WTC11 (cell line): ENCODE data around the gene KIFC1. TPM values are rescaled to one million over a fixed set of nuclear protein-coding genes. Genes with fewer than 3 reads are reported as not detected.

Source experiments
- ATAC-seq: fragments of 200-7000 bp; cut with Tn5 transposase; 2 replicates; pipeline ENCODE4 v1.10.0; 2021; ENCODE audit warnings: mild to moderate bottlenecking, moderate library complexity
- CTCF ChIA-PET: fragments of 300-600 bp; sonication (Branson Sonifier 250); formaldehyde crosslinking; loops from one replicate; lab custom pipeline; 2021; ENCODE audit warnings: antibody characterized with exemption; lab: Charles Lee
- POLR2A ChIA-PET: fragments of 350-600 bp; sonication (Branson Sonifier 250); formaldehyde crosslinking; loops from one replicate; lab custom pipeline; 2021; ENCODE audit warnings: antibody characterized with exemption; lab: Charles Lee
- DNase-seq: peaks from one replicate; pipeline ENCODE4 v3.0.0; 2021; ENCODE audit warnings: low spot score
- H3K27ac Mint-ChIP-seq: 2 replicates; pipeline ENCODE4 v1.8.0; 2021; ENCODE audit warnings: mixed read lengths
- H3K27me3 Mint-ChIP-seq: 2 replicates; pipeline ENCODE4 v1.8.0; 2021; ENCODE audit warnings: low read depth, mild to moderate bottlenecking, moderate library complexity, mixed read lengths
- H3K36me3 Mint-ChIP-seq: 2 replicates; pipeline ENCODE4 v1.8.0; 2021; ENCODE audit warnings: mixed read lengths
- H3K4me1 Mint-ChIP-seq: 2 replicates; pipeline ENCODE4 v1.8.0; 2022; ENCODE audit warnings: mixed read lengths
- H3K4me3 Mint-ChIP-seq: 2 replicates; pipeline ENCODE4 v1.8.0; 2021; ENCODE audit warnings: mild to moderate bottlenecking, moderate library complexity, mixed read lengths
- H3K9me3 Mint-ChIP-seq: 2 replicates; pipeline ENCODE4 v1.8.0; 2021; ENCODE audit warnings: mixed read lengths
- AR ChIP-seq: fragments of 250-450 bp; sonication (Bioruptor Pico); IDR thresholded peaks from 2 replicates; pipeline ENCODE4 v1.9.0; 2021; ENCODE audit warnings: mild to moderate bottlenecking
- CBFB ChIP-seq: sonication (generic); formaldehyde crosslinking; IDR thresholded peaks from 2 replicates; pipeline ENCODE4 v1.8.1; 2022; ENCODE audit warnings: mild to moderate bottlenecking, low read depth, missing genetic modification reagents
- EMX1 ChIP-seq: fragments of 250-450 bp; sonication (Bioruptor Pico); IDR thresholded peaks from 2 replicates; pipeline ENCODE4 v1.8.0; 2021; ENCODE audit warnings: mild to moderate bottlenecking
- GTF2I ChIP-seq: fragments of 250-450 bp; sonication (Bioruptor Pico); conservative IDR thresholded peaks from 2 replicates; pipeline ENCODE4 v1.4.0; 2021; ENCODE audit warnings: mild to moderate bottlenecking
- IRF2 ChIP-seq: sonication (generic); formaldehyde crosslinking; IDR thresholded peaks from 2 replicates; pipeline ENCODE4 v1.8.0; 2022; ENCODE audit warnings: low read depth, missing genetic modification reagents, borderline replicate concordance
- NR3C1 ChIP-seq: sonication (generic); formaldehyde crosslinking; conservative IDR thresholded peaks from 2 replicates; pipeline ENCODE4 v1.8.1; 2023; ENCODE audit warnings: low read depth, mild to moderate bottlenecking, missing genetic modification reagents
- TEAD1 ChIP-seq: sonication (generic); formaldehyde crosslinking; IDR thresholded peaks from 2 replicates; pipeline ENCODE4 v1.8.0; 2022; ENCODE audit warnings: mild to moderate bottlenecking, missing genetic modification reagents
- TEAD4 ChIP-seq: sonication (generic); formaldehyde crosslinking; IDR thresholded peaks from 2 replicates; pipeline ENCODE4 v1.8.0; 2022; ENCODE audit warnings: mild to moderate bottlenecking, missing genetic modification reagents
- total RNA-seq: library from RNA; stranded (reverse); gene quantifications from 3 replicates; pipeline ENCODE4 v1.2.3, GENCODE V29; 2021
- TF ChIP-seq, protein P1 (sequence below): sonication (generic); formaldehyde crosslinking; IDR thresholded peaks from 2 replicates; pipeline ENCODE4 v1.8.1; 2023; ENCODE audit warnings: mild to moderate bottlenecking, missing genetic modification reagents
- TF ChIP-seq, protein P2 (sequence below): fragments of 250-450 bp; sonication (Bioruptor Pico); conservative IDR thresholded peaks from 2 replicates; pipeline ENCODE4 v1.9.0; 2021; ENCODE audit warnings: mild to moderate bottlenecking
- TF ChIP-seq, protein P3 (sequence below): sonication (generic); formaldehyde crosslinking; IDR thresholded peaks from 2 replicates; pipeline ENCODE4 v1.8.1; 2022; ENCODE audit warnings: mild to moderate bottlenecking, missing genetic modification reagents, moderate library complexity, borderline replicate concordance
- TF ChIP-seq, protein P4 (sequence below): sonication (generic); formaldehyde crosslinking; IDR thresholded peaks from 2 replicates; pipeline ENCODE4 v1.8.0; 2022; ENCODE audit warnings: missing genetic modification reagents
- TF ChIP-seq, protein P5 (sequence below): sonication (generic); formaldehyde crosslinking; IDR thresholded peaks from 2 replicates; pipeline ENCODE4 v1.8.1; 2022; ENCODE audit warnings: mild to moderate bottlenecking, moderate library complexity, missing genetic modification reagents

KIFC1 gene
- total RNA-seq, 1 experiment from 2014 or later = 97.3 TPM

- TF ChIP-seq TEAD4 (CRISPR knock-in tag) (no peak), NR3C1 (no peak)
- TF ChIP-seq, protein P1, sequence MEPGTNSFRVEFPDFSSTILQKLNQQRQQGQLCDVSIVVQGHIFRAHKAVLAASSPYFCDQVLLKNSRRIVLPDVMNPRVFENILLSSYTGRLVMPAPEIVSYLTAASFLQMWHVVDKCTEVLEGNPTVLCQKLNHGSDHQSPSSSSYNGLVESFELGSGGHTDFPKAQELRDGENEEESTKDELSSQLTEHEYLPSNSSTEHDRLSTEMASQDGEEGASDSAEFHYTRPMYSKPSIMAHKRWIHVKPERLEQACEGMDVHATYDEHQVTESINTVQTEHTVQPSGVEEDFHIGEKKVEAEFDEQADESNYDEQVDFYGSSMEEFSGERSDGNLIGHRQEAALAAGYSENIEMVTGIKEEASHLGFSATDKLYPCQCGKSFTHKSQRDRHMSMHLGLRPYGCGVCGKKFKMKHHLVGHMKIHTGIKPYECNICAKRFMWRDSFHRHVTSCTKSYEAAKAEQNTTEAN (CRISPR knock-in tag) = no peak
- TF ChIP-seq, protein P2, sequence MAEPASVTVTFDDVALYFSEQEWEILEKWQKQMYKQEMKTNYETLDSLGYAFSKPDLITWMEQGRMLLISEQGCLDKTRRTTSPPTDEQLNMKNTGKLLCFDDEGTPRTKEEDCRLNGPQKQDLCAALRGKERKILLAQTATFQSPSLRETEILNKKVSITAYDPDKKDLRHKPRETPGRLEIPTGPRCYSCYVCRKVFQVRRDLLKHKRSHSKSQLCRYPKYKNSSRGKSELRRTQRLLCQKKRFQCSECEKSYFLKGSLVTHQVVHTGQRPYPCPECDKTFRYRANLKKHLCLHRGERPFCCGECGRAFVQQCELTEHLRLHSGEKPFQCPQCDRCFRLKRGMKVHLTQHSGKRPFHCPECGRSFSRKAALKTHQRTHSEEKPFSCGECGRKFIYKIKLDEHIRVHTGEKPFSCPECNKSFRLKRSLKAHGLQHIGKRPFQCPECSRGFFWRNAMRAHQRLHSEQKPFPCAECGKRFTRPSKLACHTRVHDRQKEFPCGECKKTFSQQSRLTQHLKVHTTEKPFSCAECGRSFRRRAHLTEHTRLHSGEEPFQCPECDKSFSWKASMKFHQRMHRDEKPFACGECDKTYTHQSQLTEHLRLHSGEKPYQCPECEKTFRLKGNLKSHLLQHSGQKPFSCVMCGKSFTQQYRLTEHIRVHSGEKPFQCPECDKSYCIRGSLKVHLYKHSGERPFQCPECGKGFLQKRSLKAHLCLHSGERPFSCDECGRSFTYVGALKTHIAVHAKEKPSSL (CRISPR knock-in tag) = no peak
- TF ChIP-seq, protein P3, sequence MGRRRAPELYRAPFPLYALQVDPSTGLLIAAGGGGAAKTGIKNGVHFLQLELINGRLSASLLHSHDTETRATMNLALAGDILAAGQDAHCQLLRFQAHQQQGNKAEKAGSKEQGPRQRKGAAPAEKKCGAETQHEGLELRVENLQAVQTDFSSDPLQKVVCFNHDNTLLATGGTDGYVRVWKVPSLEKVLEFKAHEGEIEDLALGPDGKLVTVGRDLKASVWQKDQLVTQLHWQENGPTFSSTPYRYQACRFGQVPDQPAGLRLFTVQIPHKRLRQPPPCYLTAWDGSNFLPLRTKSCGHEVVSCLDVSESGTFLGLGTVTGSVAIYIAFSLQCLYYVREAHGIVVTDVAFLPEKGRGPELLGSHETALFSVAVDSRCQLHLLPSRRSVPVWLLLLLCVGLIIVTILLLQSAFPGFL = no peak
Observed at GRCh38 chr6:33432546-33432945, 40.9 kb downstream of the KIFC1 start (continued).

GRCh38 chr6:33433001-33433543, 41.4 kb downstream of the KIFC1 start:
- Mint-ChIP-seq H3K4me3 (peak overlapping the region; percentile 71), H3K27me3 (no peaks in the 10 kb centered on the region), H3K4me1 (peaks cover 53% of the 10 kb centered on the region), H3K36me3 (peaks cover 30% of the 10 kb centered on the region), H3K9me3 (no peaks in the 10 kb centered on the region)
- ATAC-seq (peak; percentile 13; the same call in 1 of the 2 replicates), DNase-seq (no peak)
- POLR2A ChIA-PET = interaction anchor here (0.8 to 4.1 kb wide), 3 partner anchors 21 to 161 kb away, joined by 3 to 26 read pairs (median 3); partner anchors contain the start of genes PHF1, RPS18, VPS52 and ZBTB9
- CTCF ChIA-PET = interaction anchor here (0.5 to 1.5 kb wide), 9 partner anchors 15 to 198 kb away, joined by 3 to 7 read pairs (median 3); partner anchors contain the start of genes B3GALT4, CUTA and ZBTB9
- TF ChIP-seq IRF2 (CRISPR knock-in tag) (no peak), TEAD1 (no peak), GTF2I (CRISPR knock-in tag) (0 out of 2 replicates have a peak, but pooled peaks have one; percentile 8), AR (CRISPR knock-in tag) (no peak), EMX1 (0 out of 2 replicates have a peak, but pooled peaks have one; percentile 51)
- TF ChIP-seq, all 79 proteins: peak for 2
- peak overlapping the region; percentile 93 for H3K27ac Mint-ChIP-seq

DNA sequence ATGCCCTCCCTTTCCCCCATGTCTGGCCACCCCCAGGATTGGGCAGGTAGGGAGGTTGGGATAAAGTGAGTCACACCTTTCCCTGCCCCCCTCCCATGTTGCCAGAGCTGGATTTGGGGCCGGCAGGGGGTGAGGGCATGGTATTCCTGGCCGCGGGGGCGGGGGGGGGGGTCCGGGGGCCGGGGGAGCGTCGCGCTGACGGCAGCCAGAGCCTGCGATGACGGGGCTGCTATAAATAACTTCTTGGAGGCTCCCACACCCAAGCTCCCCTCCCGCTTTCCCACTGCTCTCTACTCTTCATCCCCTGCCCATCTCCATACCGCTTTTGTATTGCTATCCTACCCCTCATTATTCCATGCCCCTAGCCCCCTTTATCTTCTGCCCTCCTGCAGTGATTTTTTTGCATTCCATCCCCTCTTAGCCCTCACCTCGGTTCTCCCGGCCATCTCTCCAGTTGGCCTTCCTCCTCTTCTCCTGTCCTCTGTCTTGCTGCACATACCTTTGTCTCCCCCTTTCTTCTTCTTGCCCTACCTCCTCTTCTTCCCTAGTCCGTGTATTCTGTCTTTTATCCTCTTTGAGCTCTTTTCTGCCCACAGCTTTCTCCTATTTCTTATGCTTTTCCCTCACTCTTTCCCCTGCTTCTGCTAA, 42.0 kb downstream of the KIFC1 start:
- TF ChIP-seq CBFB (CRISPR knock-in tag) = no peak
- TF ChIP-seq, protein P4, sequence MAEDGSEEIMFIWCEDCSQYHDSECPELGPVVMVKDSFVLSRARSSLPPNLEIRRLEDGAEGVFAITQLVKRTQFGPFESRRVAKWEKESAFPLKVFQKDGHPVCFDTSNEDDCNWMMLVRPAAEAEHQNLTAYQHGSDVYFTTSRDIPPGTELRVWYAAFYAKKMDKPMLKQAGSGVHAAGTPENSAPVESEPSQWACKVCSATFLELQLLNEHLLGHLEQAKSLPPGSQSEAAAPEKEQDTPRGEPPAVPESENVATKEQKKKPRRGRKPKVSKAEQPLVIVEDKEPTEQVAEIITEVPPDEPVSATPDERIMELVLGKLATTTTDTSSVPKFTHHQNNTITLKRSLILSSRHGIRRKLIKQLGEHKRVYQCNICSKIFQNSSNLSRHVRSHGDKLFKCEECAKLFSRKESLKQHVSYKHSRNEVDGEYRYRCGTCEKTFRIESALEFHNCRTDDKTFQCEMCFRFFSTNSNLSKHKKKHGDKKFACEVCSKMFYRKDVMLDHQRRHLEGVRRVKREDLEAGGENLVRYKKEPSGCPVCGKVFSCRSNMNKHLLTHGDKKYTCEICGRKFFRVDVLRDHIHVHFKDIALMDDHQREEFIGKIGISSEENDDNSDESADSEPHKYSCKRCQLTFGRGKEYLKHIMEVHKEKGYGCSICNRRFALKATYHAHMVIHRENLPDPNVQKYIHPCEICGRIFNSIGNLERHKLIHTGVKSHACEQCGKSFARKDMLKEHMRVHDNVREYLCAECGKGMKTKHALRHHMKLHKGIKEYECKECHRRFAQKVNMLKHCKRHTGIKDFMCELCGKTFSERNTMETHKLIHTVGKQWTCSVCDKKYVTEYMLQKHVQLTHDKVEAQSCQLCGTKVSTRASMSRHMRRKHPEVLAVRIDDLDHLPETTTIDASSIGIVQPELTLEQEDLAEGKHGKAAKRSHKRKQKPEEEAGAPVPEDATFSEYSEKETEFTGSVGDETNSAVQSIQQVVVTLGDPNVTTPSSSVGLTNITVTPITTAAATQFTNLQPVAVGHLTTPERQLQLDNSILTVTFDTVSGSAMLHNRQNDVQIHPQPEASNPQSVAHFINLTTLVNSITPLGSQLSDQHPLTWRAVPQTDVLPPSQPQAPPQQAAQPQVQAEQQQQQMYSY = no peak
- TF ChIP-seq, protein P5, sequence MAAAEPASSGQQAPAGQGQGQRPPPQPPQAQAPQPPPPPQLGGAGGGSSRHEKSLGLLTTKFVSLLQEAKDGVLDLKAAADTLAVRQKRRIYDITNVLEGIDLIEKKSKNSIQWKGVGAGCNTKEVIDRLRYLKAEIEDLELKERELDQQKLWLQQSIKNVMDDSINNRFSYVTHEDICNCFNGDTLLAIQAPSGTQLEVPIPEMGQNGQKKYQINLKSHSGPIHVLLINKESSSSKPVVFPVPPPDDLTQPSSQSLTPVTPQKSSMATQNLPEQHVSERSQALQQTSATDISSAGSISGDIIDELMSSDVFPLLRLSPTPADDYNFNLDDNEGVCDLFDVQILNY (CRISPR knock-in tag) = no peak
- DNase-seq (no peak), ATAC-seq (peak; percentile 9; the same call in 1 of the 2 replicates)
- peak overlapping the region; percentile 93 for H3K27ac Mint-ChIP-seq
- H3K27me3 Mint-ChIP-seq = no peaks in the 10 kb centered on the region
- H3K4me1 Mint-ChIP-seq = peaks cover 48% of the 10 kb centered on the region
- H3K36me3 Mint-ChIP-seq = peaks cover 36% of the 10 kb centered on the region
- ChIA-PET CTCF (interaction anchor here (0.5 to 1.5 kb wide), 8 partner anchors 15 to 198 kb away, joined by 3 to 7 read pairs (median 3); partner anchors contain the start of genes CUTA and ZBTB9), POLR2A (interaction anchor here (0.8 to 4.1 kb wide), 3 partner anchors 21 to 162 kb away, joined by 3 to 26 read pairs (median 3); partner anchors contain the start of genes PHF1, RPS18, VPS52 and ZBTB9)
- H3K4me3 Mint-ChIP-seq = peak overlapping the region; percentile 71
- no peaks in the 10 kb centered on the region for H3K9me3 Mint-ChIP-seq
